GM23338 (cell line): ENCODE data around the gene CWH43. TPM values are rescaled to one million over a fixed set of nuclear protein-coding genes. Genes with fewer than 3 reads are reported as not detected.

Experiments used
- ATAC-seq: fragments of 200-7000 bp; cut with Tn5 transposase; 3 replicates; pipeline ENCODE4 v1.9.1; 2020
- DNase-seq: peaks from one replicate; pipeline ENCODE4 v3.0.0-alpha.2; 2015; ENCODE audit warnings: low spot score
- H2AFZ ChIP-seq: fragments of 200-600 bp; sonication (generic); 2 replicates; pipeline ENCODE4 v1.8.0; 2016; ENCODE audit warnings: antibody characterized with exemption, mild to moderate bottlenecking, moderate library complexity
- H3F3A ChIP-seq: fragments of 200-600 bp; sonication (generic); replicated peaks from 2 replicates; pipeline ENCODE4 v1.8.0; 2017; ENCODE audit warnings: antibody characterized with exemption, mixed run types, low read depth
- H3K27ac ChIP-seq: fragments of 200-600 bp; sonication (generic); 2 replicates; pipeline ENCODE4 v1.6.1; 2016; ENCODE audit warnings: low read depth
- H3K27me3 ChIP-seq: fragments of 200-600 bp; sonication (generic); 2 replicates; pipeline ENCODE4 v1.8.0; 2016; ENCODE audit warnings: mild to moderate bottlenecking, mixed run types, moderate library complexity; ENCODE audit not compliant: insufficient read depth
- H3K36me3 ChIP-seq: fragments of 200-600 bp; sonication (generic); 2 replicates; pipeline ENCODE4 v1.8.0; 2016; ENCODE audit warnings: mild to moderate bottlenecking; ENCODE audit not compliant: insufficient read depth
- H3K4me1 ChIP-seq: fragments of 200-600 bp; sonication (generic); 2 replicates; pipeline ENCODE4 v1.8.0; 2016; ENCODE audit warnings: mild to moderate bottlenecking, moderate library complexity; ENCODE audit not compliant: insufficient read depth
- H3K4me2 ChIP-seq: fragments of 200-600 bp; sonication (generic); 2 replicates; pipeline ENCODE4 v1.7.1; 2017; ENCODE audit warnings: mixed run types
- H3K4me3 ChIP-seq: fragments of 200-600 bp; sonication (generic); 2 replicates; pipeline ENCODE4 v1.6.1; 2016; ENCODE audit warnings: mixed run types
- H3K79me2 ChIP-seq: fragments of 200-600 bp; sonication (generic); replicated peaks from 2 replicates; pipeline ENCODE4 v1.8.0; 2017; ENCODE audit warnings: mild to moderate bottlenecking; ENCODE audit not compliant: insufficient read depth
- H3K9me2 ChIP-seq: fragments of 200-600 bp; sonication (generic); 2 replicates; pipeline ENCODE4 v1.8.0; 2017; ENCODE audit not compliant: insufficient read depth
- H4K20me1 ChIP-seq: fragments of 200-600 bp; sonication (generic); replicated peaks from 2 replicates; pipeline ENCODE4 v1.8.0; 2017; ENCODE audit warnings: mild to moderate bottlenecking; ENCODE audit not compliant: insufficient read depth
- H3K27ac Mint-ChIP-seq: 2 replicates; pipeline ENCODE4 v1.8.0; 2020; ENCODE audit warnings: inconsistent platforms, mild to moderate bottlenecking, moderate library complexity, mixed read lengths
- H3K27me3 Mint-ChIP-seq: 3 replicates; pipeline ENCODE4 v1.8.0; 2022; ENCODE audit warnings: low read depth, mild to moderate bottlenecking, moderate library complexity, mixed read lengths, inconsistent platforms; ENCODE audit not compliant: insufficient read depth, poor library complexity
- H3K36me3 Mint-ChIP-seq: 3 replicates; pipeline ENCODE4 v1.8.0; 2021; ENCODE audit warnings: low read depth, mild to moderate bottlenecking, inconsistent platforms, moderate library complexity, mixed read lengths
- H3K4me1 Mint-ChIP-seq: 3 replicates; pipeline ENCODE4 v1.8.0; 2020; ENCODE audit warnings: mild to moderate bottlenecking, inconsistent platforms, mixed read lengths
- H3K4me3 Mint-ChIP-seq: 3 replicates; pipeline ENCODE4 v1.8.0; 2021; ENCODE audit warnings: moderate library complexity, mild to moderate bottlenecking, inconsistent platforms, mixed read lengths
- H3K9me3 Mint-ChIP-seq: 3 replicates; pipeline ENCODE4 v1.8.0; 2020; ENCODE audit warnings: moderate library complexity, mild to moderate bottlenecking, inconsistent platforms, mixed read lengths
- CREB1 ChIP-seq: fragments of 250-450 bp; sonication (Bioruptor Pico); IDR thresholded peaks from 2 replicates; pipeline ENCODE4 v1.5.0; 2020; ENCODE audit warnings: low read depth, mild to moderate bottlenecking, moderate library complexity
- CTCF ChIP-seq, 2 experiments: fragments of 200-600 bp in 1 of 2; sonication (generic) in 1 of 2; conservative IDR thresholded peaks; 2 replicates each; pipeline versions ENCODE4 v1.5.1 to v1.6.1; 2016 to 2017; ENCODE audit warnings: antibody characterized with exemption in 2 of 2, low read depth in 2 of 2, mild to moderate bottlenecking in 2 of 2, moderate library complexity in 1 of 2
- ETS1 ChIP-seq: IDR thresholded peaks from 2 replicates; pipeline ENCODE4 v1.6.1; 2016; ENCODE audit warnings: antibody characterized with exemption
- EZH2 ChIP-seq: fragments of 200-600 bp; sonication (generic); IDR thresholded peaks from one replicate; pipeline ENCODE4 v1.8.0; 2017; ENCODE audit warnings: antibody characterized with exemption, mild to moderate bottlenecking, low read depth; ENCODE audit not compliant: unreplicated experiment
- EZH2phosphoT487 ChIP-seq: fragments of 200-600 bp; sonication (generic); IDR thresholded peaks from one replicate; pipeline ENCODE4 v1.8.1; 2018; ENCODE audit warnings: antibody characterized with exemption; ENCODE audit not compliant: unreplicated experiment
- JUNB ChIP-seq: IDR thresholded peaks from one replicate; pipeline ENCODE4 v1.6.1; 2016; ENCODE audit warnings: antibody characterized with exemption; ENCODE audit not compliant: unreplicated experiment
- NANOG ChIP-seq: IDR thresholded peaks from 2 replicates; pipeline ENCODE4 v1.6.1; 2016; ENCODE audit warnings: antibody characterized with exemption, borderline replicate concordance
- POLR2AphosphoS5 ChIP-seq: IDR thresholded peaks from 2 replicates; pipeline ENCODE4 v1.6.1; 2016; ENCODE audit warnings: antibody characterized with exemption, low read depth
- REST ChIP-seq: IDR thresholded peaks from one replicate; pipeline ENCODE4 v1.6.1; 2018; ENCODE audit warnings: antibody characterized with exemption; ENCODE audit not compliant: unreplicated experiment
- STAT1 ChIP-seq: IDR thresholded peaks from one replicate; pipeline ENCODE4 v1.6.1; 2016; ENCODE audit warnings: antibody characterized with exemption; ENCODE audit not compliant: unreplicated experiment
- ZNF114 ChIP-seq: fragments of 250-450 bp; sonication (Bioruptor Pico); IDR thresholded peaks from 2 replicates; pipeline ENCODE4 v1.5.0; 2020; ENCODE audit warnings: mild to moderate bottlenecking, moderate library complexity
- ZNF331 ChIP-seq: fragments of 250-450 bp; sonication (Bioruptor Pico); IDR thresholded peaks from 2 replicates; pipeline ENCODE4 v1.5.0; 2020; ENCODE audit warnings: low read depth, mild to moderate bottlenecking, moderate library complexity
- ZNF462 ChIP-seq: fragments of 250-450 bp; sonication (Bioruptor Pico); IDR thresholded peaks from 2 replicates; pipeline ENCODE4 v1.5.0; 2020; ENCODE audit warnings: mild to moderate bottlenecking, moderate library complexity
- polyA plus RNA-seq: library from polyadenylated mRNA; unstranded; fragments of >200 nt; fragmentation: Nextera tagmentation; extraction: Ambion mirVana; gene quantifications from 2 replicates; pipeline ENCODE4 v1.2.1, GENCODE V29; 2016
- total RNA-seq: library from RNA; depleted of rRNA; stranded (reverse); fragments of >200 nt; shearing (Covaris generic); gene quantifications from 2 replicates; pipeline ENCODE4 v1.2.3, GENCODE V29; 2014

The CWH43 gene
- total and polyA plus RNA-seq, 2 experiments from 2014 or later = not detected

GRCh38 chr4:48937033-48937432 is 49.0 kb upstream of the CWH43 start (continued):
- TF ChIP-seq ZNF462 (CRISPR knock-in tag) (no peak), POLR2AphosphoS5 (no peak)

- no peaks in the 10 kb centered on the region for H3K4me1 Mint-ChIP-seq
- Histone ChIP-seq H2AFZ (no peak overlapping the region), H3K79me2 (no peaks in the 10 kb centered on the region), H3K4me1 (no peaks in the 10 kb centered on the region), H3K27me3 (no peaks in the 10 kb centered on the region), H4K20me1 (no peaks in the 10 kb centered on the region), H3K4me2 (no peak overlapping the region), H3K9me2 (no peaks in the 10 kb centered on the region), H3K4me3 (no peak overlapping the region), H3K27ac (no peak overlapping the region), H3F3A (no peaks in the 10 kb centered on the region), H3K36me3 (no peaks in the 10 kb centered on the region)
- H3K9me3 Mint-ChIP-seq = peaks cover 7% of the 10 kb centered on the region
- H3K27ac Mint-ChIP-seq = no peak overlapping the region
- H3K27me3 Mint-ChIP-seq = peaks cover 2% of the 10 kb centered on the region
- ATAC-seq = no peak
- H3K4me3 Mint-ChIP-seq = no peak overlapping the region
- no peak for DNase-seq
- H3K36me3 Mint-ChIP-seq = 0 out of 3 replicates have a peak, but pooled peaks cover 3% of the 10 kb centered on the region
- TF ChIP-seq NANOG (no peak), JUNB (no peak), STAT1 (no peak), CTCF (conservative IDR thresholded peaks at IDR 0.05; ENCODE audit: low read depth in 2 of 2) (no peak), CREB1 (no peak), EZH2 (no peak), POLR2AphosphoS5 (no peak), ETS1 (no peak), EZH2phosphoT487 (no peak), ZNF331 (CRISPR knock-in tag) (no peak), ZNF114 (CRISPR knock-in tag) (no peak), REST (no peak)
Observed at GRCh38 chr4:48938831-48939230, 47.2 kb upstream of the CWH43 start.
